Measurements from ENCODE around the gene ZNF14.
"Not testable (repeated sequence)": the region's sequence is repeated elsewhere in the genome, so short reads cannot be mapped to it uniquely, and the experiment has no call there.

The ZNF14 gene

GRCh38 chr19:19732579-19733501, at the start of gene ZNF14:
TSS of gene ZNF14 (minus strand) at chr19:19733112. CDS start at chr19:19732958, 154 bp downstream.
- peak; percentile 90 for DNase-seq (ENCODE audit: low read depth)

- peak; percentile 14 for DNase-seq (ENCODE audit: low read depth)
Measured at GRCh38 chr19:19781791-19782190, 48.9 kb upstream of the ZNF14 start.

- peak; percentile 66 for DNase-seq (ENCODE audit: low read depth)
Measured at GRCh38 chr19:19778666-19779065, 45.8 kb upstream of the ZNF14 start.

- DNase-seq (ENCODE audit: low read depth): no peak
Measured at GRCh38 chr19:19777692-19778091, 44.8 kb upstream of the ZNF14 start.

- peak; percentile 100 for DNase-seq (ENCODE audit: low read depth)
Measured at GRCh38 chr19:19776206-19777008, 43.5 kb upstream of the ZNF14 start.

GRCh38 chr19:19775891-19776205, 42.9 kb upstream of the ZNF14 start:
- DNase-seq (ENCODE audit: low read depth): no peak

- no peak for DNase-seq (ENCODE audit: low read depth)
Measured at GRCh38 chr19:19774354-19775033, 41.6 kb upstream of the ZNF14 start.

GRCh38 chr19:19771963-19772362, 39.1 kb upstream of the ZNF14 start:
- DNase-seq (ENCODE audit: low read depth): not testable (repeated sequence)

GRCh38 chr19:19769971-19770370, 37.1 kb upstream of the ZNF14 start:
- DNase-seq (ENCODE audit: low read depth): not testable (repeated sequence)

- no peak for DNase-seq (ENCODE audit: low read depth)
Measured at GRCh38 chr19:19758164-19758563, 25.3 kb upstream of the ZNF14 start.

- DNase-seq (ENCODE audit: low read depth): no peak
Measured at GRCh38 chr19:19752760-19753403, 20.0 kb upstream of the ZNF14 start.

GRCh38 chr19:19751846-19752245, 18.9 kb upstream of the ZNF14 start:
- no peak for DNase-seq (ENCODE audit: low read depth)

GRCh38 chr19:19750842-19751790, 18.2 kb upstream of the ZNF14 start:
- DNase-seq (ENCODE audit: low read depth): no peak

GRCh38 chr19:19749908-19750841, 17.3 kb upstream of the ZNF14 start:
- DNase-seq (ENCODE audit: low read depth): no peak

GRCh38 chr19:19749117-19749907, 16.4 kb upstream of the ZNF14 start:
- DNase-seq (ENCODE audit: low read depth): no peak

- DNase-seq (ENCODE audit: low read depth): no peak
Measured at GRCh38 chr19:19748249-19748938, 15.5 kb upstream of the ZNF14 start.

- DNase-seq (ENCODE audit: low read depth): no peak
Measured at GRCh38 chr19:19747357-19748220, 14.7 kb upstream of the ZNF14 start.

Data from amniotic epithelial cell (primary cell).